Inflammatory macrophage treated with lipopolysaccharide for 1 hour (primary cell): ENCODE measurements around the gene SLC16A7.

Experiments
- DNase-seq, 2 donors: peaks; one replicate each; pipeline ENCODE4 v3.0.0-alpha.2; 2020 to 2022

The SLC16A7 gene

DNA sequence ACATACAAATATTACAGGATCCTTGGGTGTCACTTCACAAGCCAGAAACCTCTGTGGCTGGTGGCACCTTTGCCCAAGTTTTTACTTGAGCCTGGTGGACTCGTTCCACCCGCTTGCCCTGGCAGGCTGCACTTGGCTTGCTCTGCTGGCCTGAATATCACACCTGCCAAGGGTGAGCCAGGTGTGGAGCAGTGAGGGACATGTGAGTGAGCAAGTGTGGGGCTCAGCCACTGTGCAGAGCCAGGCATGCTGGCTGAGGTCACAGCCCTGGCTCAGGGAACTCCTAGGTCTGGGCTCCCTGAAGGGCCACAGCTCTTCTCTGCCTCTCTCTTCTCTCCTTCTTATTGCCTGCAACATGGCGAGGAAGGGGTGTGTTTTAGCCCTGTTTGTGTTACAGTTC is 82.0 kb downstream of the SLC16A7 start:
- no peak for DNase-seq

DNA sequence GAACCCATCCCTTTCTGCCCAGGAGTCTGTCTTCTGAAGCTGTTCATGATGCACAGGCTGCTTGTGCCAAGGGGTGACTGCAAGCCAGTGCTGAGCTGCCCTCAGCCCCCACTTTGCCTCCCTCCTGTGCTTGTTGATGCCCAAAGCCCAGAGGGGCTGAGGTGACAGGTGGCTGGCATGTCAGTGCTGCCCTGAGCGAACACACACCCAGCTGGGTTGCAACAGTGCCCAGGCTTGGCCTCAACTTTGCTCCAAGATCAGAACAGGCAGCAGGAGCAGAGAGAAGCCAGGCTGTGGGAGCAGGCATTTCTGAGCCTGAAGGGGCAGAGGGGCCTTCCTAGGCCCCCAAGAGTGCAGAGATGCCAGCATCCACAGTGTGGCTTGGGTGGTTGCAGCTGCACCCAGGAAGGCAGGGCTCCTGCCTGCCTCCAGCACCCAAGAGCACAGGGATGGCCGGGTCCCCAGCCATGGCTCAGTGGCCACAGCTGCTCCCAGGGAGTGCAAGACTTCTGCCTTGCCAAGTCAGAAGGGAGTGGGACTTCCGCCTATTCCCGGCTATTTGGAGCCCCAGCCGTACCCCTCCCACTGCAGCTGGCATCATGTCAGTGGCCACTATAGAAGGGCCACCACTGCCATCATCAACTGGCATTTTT is 83.1 kb downstream of the SLC16A7 start:
- DNase-seq: no peak

DNA sequence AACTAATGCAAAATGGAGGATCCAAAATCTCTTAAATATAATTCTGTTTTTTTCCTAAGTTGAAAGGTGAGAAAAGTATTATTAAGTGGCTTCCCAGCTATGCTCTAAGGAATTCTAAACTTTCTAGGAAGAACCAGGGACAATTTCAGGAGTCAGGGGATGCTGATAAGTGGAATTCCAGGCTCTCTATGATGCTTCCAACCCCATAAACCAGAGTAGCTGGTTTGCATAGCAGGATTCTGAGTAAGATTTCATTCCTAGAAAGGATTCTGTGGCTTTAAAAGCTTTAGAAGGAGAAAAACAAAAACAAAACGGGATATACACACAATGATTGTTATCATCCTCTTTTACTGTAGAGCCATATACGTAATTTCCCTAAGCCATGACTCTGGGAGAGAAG is 93.9 kb downstream of the SLC16A7 start:
- no peak for DNase-seq

DNA sequence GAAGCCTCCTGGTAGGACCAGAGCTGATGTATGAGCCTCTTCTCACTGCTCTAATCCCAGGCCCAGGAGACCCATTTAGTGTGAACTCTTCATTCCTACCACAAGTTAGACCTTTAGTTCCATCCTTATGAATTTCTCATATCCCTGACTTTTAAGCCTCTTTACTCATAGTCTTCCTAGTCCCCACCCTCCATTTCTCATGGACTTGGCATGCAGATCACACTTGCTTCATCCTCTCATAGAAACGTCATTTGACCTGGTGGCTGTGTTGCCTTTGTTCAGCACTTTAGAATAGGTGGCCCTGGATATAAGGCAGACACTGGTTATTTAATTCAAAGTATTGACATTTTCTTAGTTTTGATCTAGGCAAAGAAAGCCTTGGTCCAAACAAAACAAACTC is 99.5 kb downstream of the SLC16A7 start:
- no peak for DNase-seq

DNA sequence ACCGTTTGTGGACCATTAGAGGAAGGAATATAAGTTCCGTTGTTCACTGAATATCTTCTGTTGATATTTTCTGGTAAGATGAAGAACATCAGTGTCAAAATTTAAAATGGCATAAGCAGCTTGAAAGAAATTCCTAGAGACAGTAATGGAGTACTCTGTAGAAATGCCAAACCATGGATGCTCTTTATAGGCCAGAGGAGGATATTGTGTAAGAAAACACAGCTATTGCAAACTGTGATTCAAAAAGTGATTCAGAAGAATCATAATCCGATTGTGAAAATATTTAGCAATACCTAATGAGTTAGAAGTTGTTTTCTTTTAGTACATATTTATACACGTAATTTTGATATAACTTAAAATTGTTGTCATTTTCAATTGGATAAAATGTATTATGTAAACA is 102.8 kb downstream of the SLC16A7 start:
- peak; percentile 66 to 90 for DNase-seq

DNA sequence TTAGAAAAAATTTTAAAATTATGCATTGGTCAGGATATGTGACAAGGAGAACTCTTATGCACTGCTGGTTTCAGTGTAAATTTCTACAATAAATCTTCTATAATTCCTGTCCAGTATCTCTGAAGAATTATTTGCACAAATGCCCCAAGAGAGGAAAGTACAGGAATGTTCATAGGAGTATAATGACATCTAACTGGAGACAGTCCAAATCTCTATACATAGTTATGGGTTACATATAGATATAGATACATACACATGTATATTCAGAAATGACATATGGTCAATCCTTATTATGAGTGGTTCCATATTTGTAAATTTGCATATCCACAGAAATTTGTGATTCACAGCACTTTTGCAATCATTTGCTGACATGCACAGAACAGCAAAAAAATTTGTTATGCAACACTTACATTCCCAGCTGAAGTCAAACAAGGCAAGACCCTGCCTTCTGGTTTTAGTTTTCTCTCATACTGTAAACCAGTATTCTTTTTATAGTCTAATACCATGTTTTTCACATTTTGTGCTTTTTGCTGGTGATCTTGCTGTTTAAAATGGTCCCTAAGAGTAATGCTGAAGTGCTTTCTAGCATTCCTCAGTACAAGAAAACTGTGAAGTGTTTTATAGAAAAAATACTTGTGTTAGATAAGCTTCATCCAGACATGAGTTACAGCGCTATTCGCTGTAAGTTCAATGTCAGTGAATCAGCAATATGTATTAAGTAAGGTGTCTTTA is 103.8 kb downstream of the SLC16A7 start:
- peak; percentile 81 to 85 for DNase-seq

DNA sequence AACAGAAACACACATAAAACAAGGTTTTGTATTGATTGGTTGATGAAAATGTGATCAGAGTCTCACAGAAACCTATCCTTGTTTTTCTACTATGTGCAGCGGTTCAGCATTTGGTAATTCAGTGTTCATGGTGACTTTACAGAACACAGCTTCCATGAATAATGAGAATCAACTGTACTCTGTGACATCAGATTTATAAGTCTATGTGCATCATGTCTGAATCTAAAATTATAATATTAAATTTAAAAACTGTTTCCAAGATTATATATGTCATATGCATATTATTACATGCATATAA is 104.3 kb downstream of the SLC16A7 start:
- peak in 1 of 2 donors; percentile 27 for DNase-seq

DNA sequence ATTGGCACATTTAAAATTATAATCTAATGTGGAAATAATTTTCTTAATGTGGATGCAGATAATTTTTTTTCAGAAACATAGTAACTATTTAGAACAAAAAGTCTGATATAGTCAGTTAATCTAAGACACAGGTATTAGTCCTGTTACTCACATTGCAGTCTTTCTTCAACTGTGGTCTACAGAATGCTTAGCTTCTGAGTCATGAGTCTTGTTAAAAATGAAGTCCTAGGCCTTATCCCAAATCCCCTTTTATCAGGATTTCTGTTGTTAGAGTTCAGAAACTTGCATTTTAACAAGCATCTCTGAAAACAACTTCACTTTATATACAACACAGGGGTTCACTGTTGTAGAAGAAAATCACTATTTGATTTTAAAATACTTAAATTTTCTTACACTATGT is 112.2 kb downstream of the SLC16A7 start:
- no peak for DNase-seq

DNA sequence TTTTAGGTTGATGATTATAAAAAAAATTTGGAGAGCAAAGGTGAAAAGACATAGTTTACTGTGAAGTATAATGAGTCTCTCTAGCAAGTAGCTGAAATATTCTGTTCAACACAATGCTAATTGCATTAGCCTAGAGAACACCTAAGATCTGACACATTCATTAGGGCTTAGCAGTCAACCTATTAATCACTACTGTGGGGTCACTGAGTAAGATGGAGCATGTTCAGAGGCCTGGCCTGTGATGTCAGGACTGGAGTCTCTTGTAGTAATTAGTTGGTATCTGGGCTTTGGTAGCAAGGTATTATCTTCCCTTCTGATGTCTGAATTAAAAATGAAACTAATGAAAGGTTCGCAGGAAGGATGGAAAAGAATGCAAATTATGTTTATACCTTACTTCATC is 112.7 kb downstream of the SLC16A7 start:
- no peak for DNase-seq

DNA sequence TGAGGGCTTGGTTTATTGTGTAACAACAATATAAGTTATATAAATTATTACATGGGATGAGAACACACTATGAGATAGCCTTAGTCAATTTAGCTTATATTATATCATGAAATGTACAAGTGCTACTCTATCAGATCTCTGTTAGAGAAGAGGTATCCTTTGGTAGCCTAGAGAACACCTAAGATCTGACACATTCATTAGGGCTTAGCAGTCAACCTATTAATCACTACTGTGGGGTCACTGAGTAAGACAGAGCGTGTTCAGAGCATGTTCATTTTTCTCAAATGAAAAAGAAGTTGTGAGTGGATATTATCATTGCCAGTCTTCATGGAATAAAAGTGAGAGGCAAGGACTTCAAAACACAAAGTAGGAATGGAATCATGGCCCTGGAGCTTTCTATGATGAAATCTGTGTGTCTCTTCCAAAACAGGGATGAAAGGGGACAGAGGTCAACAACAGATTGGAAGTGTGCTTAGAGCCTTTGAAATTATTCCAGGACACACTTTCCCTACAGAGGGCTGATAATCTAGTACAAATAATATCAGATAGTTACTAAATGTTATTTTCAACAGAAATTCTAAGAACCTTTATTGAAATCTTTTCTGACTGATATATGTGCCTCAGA is 114.3 kb downstream of the SLC16A7 start:
- DNase-seq: no peak

DNA sequence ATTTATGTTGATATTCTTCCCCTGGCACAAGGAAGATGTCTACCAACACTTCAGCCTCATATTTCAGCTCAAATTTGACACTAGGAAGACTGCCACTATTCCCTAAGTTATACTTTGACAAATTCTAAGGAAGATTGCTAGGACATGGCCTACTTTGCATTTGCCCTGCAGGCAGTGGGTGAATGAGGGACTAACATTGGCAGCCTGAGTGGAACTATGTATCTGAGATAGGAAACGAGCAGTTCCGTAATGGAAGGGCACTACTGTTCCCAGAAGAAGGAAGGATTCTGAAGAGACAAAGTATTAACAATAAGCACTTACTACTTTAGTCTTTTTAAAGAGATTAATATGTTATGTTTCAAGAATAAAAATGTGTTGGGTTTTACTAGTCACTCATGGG is 115.1 kb downstream of the SLC16A7 start:
- DNase-seq: no peak

DNA sequence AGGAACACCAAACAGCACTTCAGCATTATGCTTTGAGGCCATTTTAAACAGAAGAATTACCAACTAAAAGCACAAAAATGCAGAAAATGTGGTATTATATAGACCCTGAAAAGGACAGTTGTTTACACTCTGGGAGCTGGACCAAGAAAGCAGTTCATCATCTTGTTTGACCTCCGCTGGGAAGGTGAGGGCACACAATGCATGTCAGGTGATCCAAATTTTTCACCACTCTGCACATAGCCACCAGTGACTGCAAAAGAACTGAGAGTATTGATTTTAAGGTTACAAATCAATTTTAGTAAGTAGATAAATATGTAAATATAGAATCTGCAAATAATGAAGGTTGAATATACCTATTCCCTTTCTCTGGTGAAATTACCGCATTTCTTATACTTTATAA is 119.6 kb downstream of the SLC16A7 start:
- DNase-seq: no peak

DNA sequence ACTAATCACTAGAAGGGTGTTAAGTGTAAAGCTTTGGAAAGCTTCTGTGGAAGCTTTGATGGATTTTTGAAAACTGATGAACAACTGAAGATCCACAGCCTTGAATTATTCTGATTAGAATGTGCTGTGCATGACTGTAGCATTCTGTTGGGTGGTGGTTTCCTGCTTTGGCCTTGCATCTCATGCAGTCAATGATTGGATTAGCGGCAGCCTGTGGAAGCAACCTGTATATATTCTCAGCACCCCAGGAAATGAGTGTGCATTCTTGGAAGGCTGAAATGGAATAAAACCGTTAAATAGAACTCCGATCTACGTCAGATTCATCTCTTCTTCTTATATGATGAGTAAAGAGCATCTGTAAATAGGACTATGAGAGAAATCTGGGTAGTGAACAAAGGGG is 120.2 kb downstream of the SLC16A7 start:
- DNase-seq: no peak

DNA sequence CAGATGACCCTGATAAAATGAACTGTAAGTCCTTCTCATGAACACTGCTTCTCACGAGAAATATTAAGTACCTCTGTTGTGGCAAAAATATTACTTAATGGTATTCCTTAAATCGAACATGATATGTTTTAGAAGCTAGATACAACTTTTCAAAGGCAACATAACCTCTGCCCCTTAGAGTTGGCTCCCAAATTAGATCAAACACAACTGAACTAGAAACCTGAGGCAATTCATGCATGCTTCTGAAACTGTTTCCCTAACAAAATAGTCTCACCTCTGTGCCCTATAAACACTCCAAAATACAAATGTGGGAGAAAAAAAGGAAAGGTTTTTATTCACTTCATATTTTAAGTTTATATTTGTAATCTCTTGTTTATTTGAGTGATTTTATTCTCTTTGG is 121.6 kb downstream of the SLC16A7 start:
- DNase-seq: no peak

DNA sequence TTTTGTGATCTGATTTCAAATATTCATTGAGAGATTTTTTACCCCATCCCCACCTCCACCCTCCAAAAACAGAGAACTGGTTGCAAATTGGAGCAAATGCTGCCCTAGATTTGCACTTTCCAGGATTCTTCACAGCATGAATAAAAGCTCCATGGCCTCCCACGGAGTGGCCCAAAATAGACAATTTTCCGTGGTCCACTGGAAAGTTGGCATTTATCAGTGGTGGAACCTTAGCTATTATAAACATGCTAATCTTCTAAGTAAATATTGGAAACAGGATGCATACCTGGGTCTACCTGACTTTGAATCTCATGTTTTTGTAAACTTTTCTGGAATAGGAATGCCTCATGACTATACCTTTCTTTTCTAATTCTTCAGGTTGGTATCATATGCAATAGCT is 123.9 kb downstream of the SLC16A7 start:
- no peak for DNase-seq

DNA sequence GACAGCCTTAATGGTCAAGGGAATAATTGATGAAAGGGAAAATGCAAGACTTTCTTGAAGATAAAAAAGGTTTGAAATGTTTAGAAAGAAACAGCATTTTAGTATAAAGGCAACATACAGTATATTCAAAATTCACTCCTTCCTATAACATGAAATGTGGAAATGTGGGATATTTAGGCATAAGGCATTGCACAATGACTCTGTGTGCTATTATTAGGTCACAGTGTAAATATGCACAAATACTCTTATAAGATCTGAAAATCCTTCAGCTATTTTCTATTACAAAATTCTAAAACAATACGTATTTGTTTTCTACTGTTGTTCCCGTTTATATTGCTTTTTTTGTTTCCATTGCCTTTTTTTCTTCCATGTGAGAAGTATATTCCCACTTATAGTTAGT is 127.7 kb downstream of the SLC16A7 start:
- DNase-seq: peak; percentile 17 to 22

DNA sequence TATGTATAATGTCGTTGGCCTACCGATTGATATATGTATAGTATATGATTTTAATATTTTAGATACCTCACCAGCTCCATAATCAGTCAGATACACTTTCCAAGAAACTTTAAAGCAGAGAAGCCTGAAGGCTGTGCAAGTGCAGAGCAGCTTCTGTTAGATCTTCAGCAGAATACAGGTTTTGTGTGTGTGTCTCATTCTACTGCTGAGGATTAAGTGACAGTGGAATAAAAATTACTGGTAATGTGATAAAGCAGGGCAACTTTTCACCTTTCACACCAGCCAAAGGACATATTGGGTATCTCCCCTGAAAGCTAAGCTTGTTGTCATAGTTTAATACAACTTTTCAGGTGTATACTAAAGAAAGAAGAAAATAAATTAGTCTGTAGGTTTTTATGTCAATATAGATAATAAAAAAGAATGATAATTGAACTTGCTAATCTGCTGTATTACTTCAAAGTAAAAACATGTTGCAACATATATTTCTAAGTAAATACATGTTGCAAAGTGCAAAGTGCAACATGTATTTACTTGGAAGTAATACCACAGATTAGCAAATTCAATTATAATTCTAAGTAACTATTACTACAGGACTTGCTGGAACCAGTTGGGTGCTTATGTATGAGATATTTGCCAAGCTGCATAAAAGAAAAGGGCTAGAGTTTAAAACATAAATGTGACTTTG is 128.3 kb downstream of the SLC16A7 start:
- DNase-seq: no peak

DNA sequence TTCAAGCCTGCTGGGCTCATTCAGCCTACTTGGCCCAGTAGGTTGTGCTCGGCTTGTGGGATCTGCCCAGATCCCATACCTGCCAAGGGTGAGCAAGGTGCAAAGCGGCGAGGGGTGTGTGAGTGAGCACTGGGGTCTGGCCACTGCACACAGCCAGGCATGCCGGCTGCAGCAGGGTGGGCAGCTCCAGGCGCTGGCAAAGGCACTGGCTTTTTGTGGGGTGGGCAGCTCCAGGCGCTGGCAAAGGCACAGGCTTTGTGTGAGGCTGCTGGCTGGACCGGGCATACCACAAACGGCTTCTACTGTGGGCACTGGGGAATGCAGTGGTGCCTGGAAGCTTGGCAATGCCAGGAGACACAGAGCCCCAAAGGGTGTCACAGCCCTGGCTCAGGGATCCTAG is 137.4 kb downstream of the SLC16A7 start:
- DNase-seq: no peak

DNA sequence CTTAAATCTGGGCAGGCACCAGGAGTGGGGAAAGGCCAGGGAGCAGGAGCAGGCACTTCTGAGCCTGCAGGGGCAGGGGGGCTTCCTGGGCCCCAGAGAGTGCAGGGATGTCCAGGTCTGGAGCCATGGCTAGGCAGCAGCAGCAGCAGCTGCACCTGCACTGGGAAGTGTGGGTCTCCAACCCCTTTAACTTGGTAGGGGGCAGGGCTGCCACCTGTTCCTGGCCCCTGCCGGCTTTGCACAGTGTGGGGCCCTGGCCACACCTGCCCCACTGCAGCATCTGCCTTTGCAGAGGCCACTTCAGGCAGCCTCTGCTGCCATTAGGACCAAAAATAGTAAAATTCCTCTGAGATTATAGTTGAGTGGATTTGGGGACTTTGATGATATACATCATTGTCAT is 138.5 kb downstream of the SLC16A7 start:
- no peak for DNase-seq

DNA sequence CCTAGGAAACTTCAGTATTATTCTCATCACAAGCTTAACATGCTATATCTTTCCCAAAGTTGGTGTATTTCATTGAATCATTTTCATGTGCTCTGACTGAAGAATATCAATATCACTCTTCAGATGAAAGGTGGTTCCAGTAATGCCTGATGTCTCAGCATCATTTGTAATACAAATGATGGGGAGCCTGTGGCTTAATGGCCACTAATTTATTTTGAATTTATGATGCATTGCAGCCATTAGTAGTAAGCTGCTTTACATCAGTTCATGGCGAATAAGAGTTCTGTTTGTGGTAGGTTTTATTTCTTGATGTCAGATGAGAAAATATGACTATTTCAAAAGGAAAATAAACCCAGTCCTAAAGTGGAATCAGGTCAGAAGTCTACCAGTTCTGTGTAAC is 139.4 kb downstream of the SLC16A7 start:
- DNase-seq: no peak

DNA sequence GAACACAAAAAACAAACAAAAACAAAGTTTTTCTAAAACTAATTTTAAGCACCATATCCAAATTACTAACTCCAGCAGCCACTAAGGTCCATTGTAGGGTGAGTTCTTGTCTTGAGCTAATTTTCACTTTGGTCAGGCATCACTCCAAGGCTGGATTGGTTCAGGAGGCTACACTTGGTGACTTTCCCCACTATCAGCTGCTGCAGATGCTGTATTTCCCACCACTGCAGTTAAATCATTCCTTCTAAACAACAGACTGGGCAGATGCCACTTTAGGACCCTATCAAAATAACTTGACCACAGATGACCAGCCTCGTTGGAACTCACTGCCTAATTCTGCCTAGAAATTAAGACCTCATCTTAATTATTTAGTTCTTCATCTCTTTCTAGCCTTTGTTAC is 140.5 kb downstream of the SLC16A7 start:
- no peak for DNase-seq

DNA sequence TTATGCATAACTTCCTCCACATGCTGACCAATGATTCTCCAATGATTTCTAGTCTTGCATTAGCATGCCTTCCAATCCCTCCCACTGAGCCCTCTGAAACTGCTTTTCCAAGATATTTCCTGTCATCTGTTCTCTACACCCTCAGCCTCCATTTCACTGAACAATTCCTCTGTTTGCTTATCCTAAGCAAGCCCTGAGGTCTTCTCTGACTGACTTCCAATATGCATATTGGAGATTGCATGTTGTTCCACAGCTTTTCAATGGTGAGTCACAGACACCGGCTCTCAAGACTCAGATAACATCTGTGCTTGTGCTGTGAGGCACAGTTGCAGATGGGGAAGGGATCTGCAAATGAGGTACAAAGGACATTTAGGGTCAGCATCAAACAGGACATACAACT is 141.0 kb downstream of the SLC16A7 start:
- DNase-seq: no peak

DNA sequence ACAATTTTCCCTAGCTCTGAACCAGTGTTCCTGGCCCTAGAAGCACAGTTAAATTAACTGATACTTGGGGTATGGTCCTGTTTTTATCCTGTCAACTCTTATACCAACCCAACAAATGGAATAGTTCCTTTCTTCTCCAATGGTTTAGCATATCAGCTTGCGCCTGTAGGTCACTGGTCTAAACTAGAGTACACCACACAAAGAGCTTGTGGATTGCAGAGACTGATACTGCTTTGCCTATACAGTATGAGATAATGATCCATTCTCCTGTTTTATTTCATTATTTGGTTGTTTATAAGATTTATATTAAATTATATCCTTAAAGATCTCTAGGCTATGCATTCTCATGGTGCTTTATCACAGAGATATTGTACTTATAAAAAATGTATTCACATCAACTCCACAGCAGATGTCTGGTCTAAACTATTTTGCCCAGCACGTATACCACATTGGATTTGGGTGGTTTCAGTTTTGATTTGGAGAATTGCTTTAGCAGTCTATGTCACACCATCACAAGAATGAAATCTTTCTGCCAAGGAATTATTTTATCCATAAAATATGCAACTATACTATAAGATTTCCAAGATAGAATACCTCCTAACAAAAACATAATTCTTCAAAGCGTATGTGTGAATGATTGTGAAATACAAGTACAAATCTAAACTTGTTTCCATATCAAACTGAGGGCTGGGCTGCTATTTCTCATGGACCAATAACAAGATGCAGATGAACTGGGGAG is 142.1 kb downstream of the SLC16A7 start:
- no peak for DNase-seq
